Measurements from ENCODE around the gene LYPD6.

DNA sequence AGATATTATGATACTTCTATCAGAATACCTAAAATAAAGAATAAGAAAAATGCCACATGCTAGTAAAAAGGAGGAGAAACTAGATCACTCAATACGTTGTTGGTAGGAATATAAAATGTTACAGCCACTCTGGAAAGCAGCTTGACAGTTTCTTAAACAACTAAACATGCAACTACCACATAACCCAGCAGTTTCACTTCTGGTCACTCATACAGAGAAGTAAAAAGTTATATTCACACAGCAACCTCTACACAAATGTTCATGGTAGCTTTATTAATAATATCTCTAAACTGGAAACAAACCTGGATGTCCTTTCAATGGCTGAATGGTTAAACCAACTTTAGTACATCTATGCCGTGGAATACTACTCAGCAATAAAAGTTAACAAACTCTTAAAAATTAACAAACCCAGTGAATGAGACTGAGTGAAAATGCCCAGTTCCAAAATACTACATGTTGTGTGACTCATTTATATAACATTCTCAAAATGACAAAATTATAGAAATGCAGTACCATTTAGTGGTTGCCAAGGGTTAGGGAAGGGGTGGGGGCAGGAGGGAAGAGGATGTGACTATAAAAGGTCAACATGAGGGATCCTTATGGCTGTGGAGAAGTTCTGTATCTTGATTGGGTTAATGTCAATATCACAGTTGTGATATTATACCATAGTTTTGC is 133.1 kb downstream of the LYPD6 start:
- TF ChIP-seq, protein P1, sequence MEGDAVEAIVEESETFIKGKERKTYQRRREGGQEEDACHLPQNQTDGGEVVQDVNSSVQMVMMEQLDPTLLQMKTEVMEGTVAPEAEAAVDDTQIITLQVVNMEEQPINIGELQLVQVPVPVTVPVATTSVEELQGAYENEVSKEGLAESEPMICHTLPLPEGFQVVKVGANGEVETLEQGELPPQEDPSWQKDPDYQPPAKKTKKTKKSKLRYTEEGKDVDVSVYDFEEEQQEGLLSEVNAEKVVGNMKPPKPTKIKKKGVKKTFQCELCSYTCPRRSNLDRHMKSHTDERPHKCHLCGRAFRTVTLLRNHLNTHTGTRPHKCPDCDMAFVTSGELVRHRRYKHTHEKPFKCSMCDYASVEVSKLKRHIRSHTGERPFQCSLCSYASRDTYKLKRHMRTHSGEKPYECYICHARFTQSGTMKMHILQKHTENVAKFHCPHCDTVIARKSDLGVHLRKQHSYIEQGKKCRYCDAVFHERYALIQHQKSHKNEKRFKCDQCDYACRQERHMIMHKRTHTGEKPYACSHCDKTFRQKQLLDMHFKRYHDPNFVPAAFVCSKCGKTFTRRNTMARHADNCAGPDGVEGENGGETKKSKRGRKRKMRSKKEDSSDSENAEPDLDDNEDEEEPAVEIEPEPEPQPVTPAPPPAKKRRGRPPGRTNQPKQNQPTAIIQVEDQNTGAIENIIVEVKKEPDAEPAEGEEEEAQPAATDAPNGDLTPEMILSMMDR (IDR thresholded peaks at IDR 0.05): no peak
- no peak for TF ChIP-seq POLR2AphosphoS5 (IDR thresholded peaks at IDR 0.05)
